ENCODE measurements around the gene SHISA6. TPM values are rescaled to one million over a fixed set of nuclear protein-coding genes. Genes with fewer than 3 reads are reported as not detected.

SHISA6 gene
- polyA plus RNA-seq, 1 of the 3 experiments (the other 2 are of a cell fraction) = not detected

- H3K4me2 ChIP-seq = no peak overlapping the region
- H3K9me2 ChIP-seq = no peaks in the 10 kb centered on the region
- no peaks in the 10 kb centered on the region for H3K27me3 ChIP-seq (ENCODE audit: insufficient read depth)
- H3F3A ChIP-seq (replicated peaks; ENCODE audit: insufficient read depth) = no peaks in the 10 kb centered on the region
- WGBS (ENCODE audit: low lambda C conversion rate) = 0% methylated on average over 3 of the region's 3 CpGs
- H2AFZ ChIP-seq (ENCODE audit: low read depth) = no peak overlapping the region
- no peak for TF ChIP-seq FOXJ3 (CRISPR knock-in tag; IDR thresholded peaks at IDR 0.05)
- no peak for TF ChIP-seq IRF3 (IDR thresholded peaks at IDR 0.05; ENCODE audit: low read depth, low read length)
- no peak for TF ChIP-seq GABPA (IDR thresholded peaks at IDR 0.05; ENCODE audit: low read depth)
- TF ChIP-seq MAX (IDR thresholded peaks at IDR 0.05; ENCODE audit: low read depth) = no peak
- no peak for TF ChIP-seq FOXM1 (IDR thresholded peaks at IDR 0.05; ENCODE audit: low read depth)
- no peak for TF ChIP-seq RFX5 (IDR thresholded peaks at IDR 0.05; ENCODE audit: low read length)
- TF ChIP-seq REST (IDR thresholded peaks at IDR 0.05; ENCODE audit: low read depth, low read length) = no peak
- TF ChIP-seq YY1 (IDR thresholded peaks at IDR 0.05; ENCODE audit: low read depth) = no peak
- no peak for TF ChIP-seq JUND (IDR thresholded peaks at IDR 0.05)
- no peak for TF ChIP-seq TCF12 (IDR thresholded peaks at IDR 0.05)
- TF ChIP-seq GATA2 (CRISPR knock-in tag; IDR thresholded peaks at IDR 0.05) = no peak
- no peak for TF ChIP-seq PBX3 (IDR thresholded peaks at IDR 0.05)
- no peak for TF ChIP-seq FOSL2 (IDR thresholded peaks at IDR 0.05; ENCODE audit: borderline replicate concordance, low read depth)
- no peak for TF ChIP-seq SIN3A (IDR thresholded peaks at IDR 0.05; ENCODE audit: borderline replicate concordance, low read depth, low read length)
- no peaks in the 10 kb centered on the region for H3K4me1 ChIP-seq (ENCODE audit: control insufficient read depth in 1 of 2, insufficient read depth in 2 of 2, low read depth in 1 of 2, low read length in 1 of 2)
- no peak overlapping the region for H3K4me3 ChIP-seq (ENCODE audit: low read depth in 2 of 2, low read length in 1 of 2)
- H4K20me1 ChIP-seq (ENCODE audit: insufficient read depth) = no peaks in the 10 kb centered on the region
- H3K36me3 ChIP-seq (replicated peaks in 1 of 2; ENCODE audit: control insufficient read depth in 1 of 2, insufficient read depth in 2 of 2, low read length in 1 of 2) = no peaks in the 10 kb centered on the region
- H3K27ac ChIP-seq (ENCODE audit: low read depth in 2 of 2, low read length in 1 of 2) = no peak overlapping the region
- no peaks in the 10 kb centered on the region for H3K79me2 ChIP-seq (ENCODE audit: insufficient read depth)
- DNase-seq = no peak
- ChIA-PET CTCF (no interaction called here), POLR2A (no interaction called here)
- no peak overlapping the region for H3K9ac ChIP-seq
- H3K9me3 ChIP-seq = no peaks in the 10 kb centered on the region
These were observed 108.1 kb downstream of the SHISA6 start for GRCh38 chr17:11349106-11349505.

Data from SK-N-SH (cell line).